Activated CD8-positive, alpha-beta memory T cell treated with anti-CD3 and anti-CD28 coated beads, Interleukin-2, amount 50 U/mL, for 24 hours (primary cell): ENCODE data around the gene SSX2IP.
"Not testable (repeated sequence)": the region's sequence is repeated elsewhere in the genome, so short reads cannot be mapped to it uniquely, and the experiment has no call there.

ENCODE experiments used
- DNase-seq: peaks from one replicate; pipeline ENCODE4 v3.0.0-alpha.2; 2020; ENCODE audit errors: extremely low read depth

The SSX2IP gene

GRCh38 chr1:84677415-84678099, 12.7 kb downstream of the SSX2IP start:
- DNase-seq, result no peak

GRCh38 chr1:84675631-84676030, 14.6 kb downstream of the SSX2IP start:
- no peak for DNase-seq

- no peak for DNase-seq
Measured at GRCh38 chr1:84675106-84675505, 15.2 kb downstream of the SSX2IP start.

GRCh38 chr1:84674705-84675104, 15.6 kb downstream of the SSX2IP start:
- no peak for DNase-seq

- DNase-seq, result no peak
Measured at GRCh38 chr1:84674021-84674420, 16.2 kb downstream of the SSX2IP start.

GRCh38 chr1:84672080-84672854, 18.0 kb downstream of the SSX2IP start:
- no peak for DNase-seq

- DNase-seq, result no peak
Measured at GRCh38 chr1:84669831-84670230, 20.4 kb downstream of the SSX2IP start.

GRCh38 chr1:84668185-84668584, 22.1 kb downstream of the SSX2IP start:
- no peak for DNase-seq

- DNase-seq, result no peak
Measured at GRCh38 chr1:84665703-84666317, 24.5 kb downstream of the SSX2IP start.

GRCh38 chr1:84653130-84653677, 37.1 kb downstream of the SSX2IP start:
- DNase-seq, result no peak

GRCh38 chr1:84644472-84644871, 45.8 kb downstream of the SSX2IP start:
- DNase-seq, result no peak

GRCh38 chr1:84643183-84643582, 47.1 kb downstream of the SSX2IP start:
- no peak for DNase-seq

- DNase-seq, result no peak
Measured at GRCh38 chr1:84642774-84643173, 47.5 kb downstream of the SSX2IP start.

- not testable (repeated sequence) for DNase-seq
Measured at GRCh38 chr1:84639731-84640130, 50.5 kb downstream of the SSX2IP start.

GRCh38 chr1:84635429-84635828, 54.8 kb downstream of the SSX2IP start:
- DNase-seq, result no peak

GRCh38 chr1:84634536-84635205, 55.6 kb downstream of the SSX2IP start:
- DNase-seq, result no peak

- no peak for DNase-seq
Measured at GRCh38 chr1:84632673-84633434, 57.4 kb downstream of the SSX2IP start.

- DNase-seq, result no peak
Measured at GRCh38 chr1:84632137-84632536, 58.1 kb downstream of the SSX2IP start.

GRCh38 chr1:84624876-84625275, 65.4 kb downstream of the SSX2IP start:
- DNase-seq, result no peak

- DNase-seq, result no peak
Measured at GRCh38 chr1:84621553-84621952, 68.7 kb downstream of the SSX2IP start.

GRCh38 chr1:84620720-84621313, 69.4 kb downstream of the SSX2IP start:
- peak; percentile 43 for DNase-seq
